H9 (cell line): Measurements from ENCODE around the gene EPHB2. TPM values are rescaled to one million over a fixed set of nuclear protein-coding genes. Genes with fewer than 3 reads are reported as not detected.

ENCODE experiments used
- DNase-seq: peaks from one replicate; pipeline ENCODE4 v3.0.0-alpha.2; 2017
- H2AFZ ChIP-seq: one replicate; pipeline ENCODE4 v1.6.1; 2013; ENCODE audit warnings: mild to moderate bottlenecking, low read length, control low read depth, moderate library complexity
- H2AK5ac ChIP-seq: 2 replicates; pipeline ENCODE4 v1.6.1; 2013; ENCODE audit warnings: low read length, control low read depth, mixed read lengths; ENCODE audit not compliant: insufficient read length
- H2BK120ac ChIP-seq: one replicate; pipeline ENCODE4 v1.6.1; 2013; ENCODE audit warnings: low read depth, mild to moderate bottlenecking, low read length, control low read depth, inconsistent platforms; ENCODE audit not compliant: poor library complexity, severe bottlenecking
- H2BK12ac ChIP-seq: 2 replicates; pipeline ENCODE4 v1.6.1; 2013; ENCODE audit warnings: low read length, control low read depth, mixed read lengths, low read depth; ENCODE audit not compliant: insufficient read length
- H2BK15ac ChIP-seq: 2 replicates; pipeline ENCODE4 v1.6.1; 2013; ENCODE audit warnings: low read depth, low read length, control low read depth
- H2BK20ac ChIP-seq: one replicate; pipeline ENCODE4 v1.6.1; 2013; ENCODE audit warnings: low read depth, mild to moderate bottlenecking, low read length, control low read depth, inconsistent platforms; ENCODE audit not compliant: poor library complexity, severe bottlenecking
- H2BK5ac ChIP-seq: 2 replicates; pipeline ENCODE4 v1.6.1; 2013; ENCODE audit warnings: low read length, control low read depth, mixed read lengths; ENCODE audit not compliant: insufficient read length
- H3K14ac ChIP-seq: 2 replicates; pipeline ENCODE4 v1.6.1; 2013; ENCODE audit warnings: low read length, control low read depth; ENCODE audit not compliant: insufficient read depth
- H3K18ac ChIP-seq: 2 replicates; pipeline ENCODE4 v1.6.1; 2013; ENCODE audit warnings: low read depth, mild to moderate bottlenecking, mixed read lengths, low read length, control low read depth; ENCODE audit not compliant: insufficient read length
- H3K23ac ChIP-seq: 2 replicates; pipeline ENCODE4 v1.6.1; 2013; ENCODE audit warnings: low read length, control low read depth, mixed read lengths, low read depth; ENCODE audit not compliant: insufficient read length
- H3K23me2 ChIP-seq: 2 replicates; pipeline ENCODE4 v1.6.1; 2013; ENCODE audit warnings: low read depth, mild to moderate bottlenecking, mixed read lengths, low read length, control low read depth; ENCODE audit not compliant: insufficient read length, poor library complexity, severe bottlenecking
- H3K27ac ChIP-seq: 2 replicates; pipeline ENCODE4 v1.5.1; 2013; ENCODE audit warnings: low read length, control low read depth, mixed read lengths, low read depth; ENCODE audit not compliant: insufficient read length
- H3K27me3 ChIP-seq: 2 replicates; pipeline ENCODE4 v1.6.1; 2013; ENCODE audit warnings: low read length, control low read depth, inconsistent platforms; ENCODE audit not compliant: insufficient read depth
- H3K4ac ChIP-seq: 2 replicates; pipeline ENCODE4 v1.6.1; 2013; ENCODE audit warnings: low read depth, mild to moderate bottlenecking, control low read depth, inconsistent platforms, low read length, moderate library complexity
- H3K4me1 ChIP-seq: 2 replicates; pipeline ENCODE4 v1.6.1; 2013; ENCODE audit warnings: low read length, control low read depth, inconsistent platforms; ENCODE audit not compliant: insufficient read depth
- H3K4me2 ChIP-seq: 2 replicates; pipeline ENCODE4 v1.6.1; 2013; ENCODE audit warnings: low read length, control low read depth, mixed read lengths; ENCODE audit not compliant: insufficient read length, insufficient read depth
- H3K56ac ChIP-seq: 2 replicates; pipeline ENCODE4 v1.6.1; 2013; ENCODE audit warnings: low read depth, mild to moderate bottlenecking, mixed read lengths, low read length, control low read depth; ENCODE audit not compliant: insufficient read length
- H3K79me1 ChIP-seq: 2 replicates; pipeline ENCODE4 v1.6.1; 2013; ENCODE audit warnings: low read depth, mild to moderate bottlenecking, moderate library complexity, low read length, control low read depth, inconsistent platforms; ENCODE audit not compliant: insufficient read depth, poor library complexity, severe bottlenecking
- H3K79me2 ChIP-seq: 2 replicates; pipeline ENCODE4 v1.6.1; 2013; ENCODE audit warnings: low read length, control low read depth, inconsistent platforms; ENCODE audit not compliant: insufficient read depth
- H3K9ac ChIP-seq: 2 replicates; pipeline ENCODE4 v1.6.1; 2013; ENCODE audit warnings: low read length, control low read depth, mixed read lengths; ENCODE audit not compliant: insufficient read length; ENCODE audit errors: extremely low read depth
- H3K9me3 ChIP-seq: one replicate; pipeline ENCODE4 v1.6.1; 2013; ENCODE audit warnings: low read depth, low read length, inconsistent platforms; ENCODE audit not compliant: control insufficient read depth
- H3T11ph ChIP-seq: one replicate; pipeline ENCODE4 v1.6.1; 2013; ENCODE audit warnings: mild to moderate bottlenecking, low read length, control low read depth, inconsistent platforms
- H4K20me1 ChIP-seq: one replicate; pipeline ENCODE4 v1.6.1; 2013; ENCODE audit not compliant: control insufficient read depth, insufficient read length, insufficient read depth
- H4K5ac ChIP-seq: 2 replicates; pipeline ENCODE4 v1.6.1; 2013; ENCODE audit warnings: low read depth, mild to moderate bottlenecking, mixed read lengths, low read length, control low read depth; ENCODE audit not compliant: insufficient read length
- H4K8ac ChIP-seq: replicated peaks from 2 replicates; pipeline ENCODE4 v1.6.1; 2013; ENCODE audit warnings: low read length, control low read depth, mixed read lengths, low read depth; ENCODE audit not compliant: insufficient read length
- H4K91ac ChIP-seq: 2 replicates; pipeline ENCODE4 v1.6.1; 2013; ENCODE audit warnings: low read depth, mild to moderate bottlenecking, moderate library complexity, mixed read lengths, low read length, control low read depth; ENCODE audit not compliant: insufficient read length
- H3K27ac Mint-ChIP-seq, 3 experiments: 2 replicates in 2 of 3; 3 replicates in 1 of 3; pipeline ENCODE4 v1.8.0; 2020 to 2021; ENCODE audit warnings: mixed read lengths in 3 of 3, mild to moderate bottlenecking in 1 of 3, moderate library complexity in 1 of 3
- H3K27me3 Mint-ChIP-seq: 2 replicates; pipeline ENCODE4 v1.8.0; 2021; ENCODE audit warnings: low read depth, mild to moderate bottlenecking, moderate library complexity, mixed read lengths
- H3K36me3 Mint-ChIP-seq, 3 experiments: 2 replicates in 2 of 3; 3 replicates in 1 of 3; pipeline ENCODE4 v1.8.0; 2020 to 2021; ENCODE audit warnings: low read depth in 3 of 3, mixed read lengths in 3 of 3; ENCODE audit not compliant: insufficient read depth in 1 of 3
- H3K4me1 Mint-ChIP-seq, 2 experiments: 2 replicates each; pipeline ENCODE4 v1.8.0; 2020; ENCODE audit warnings: mixed read lengths in 2 of 2
- H3K4me3 Mint-ChIP-seq, 2 experiments: 2 replicates in 1 of 2; 3 replicates in 1 of 2; pipeline ENCODE4 v1.8.0; 2020 to 2021; ENCODE audit warnings: mild to moderate bottlenecking in 2 of 2, mixed read lengths in 2 of 2, moderate library complexity in 1 of 2
- H3K9me3 Mint-ChIP-seq, 2 experiments: 2 replicates in 1 of 2; 3 replicates in 1 of 2; pipeline ENCODE4 v1.8.0; 2020; ENCODE audit warnings: mild to moderate bottlenecking in 2 of 2, mixed read lengths in 2 of 2, moderate library complexity in 1 of 2
- CTCF ChIP-seq: fragments of 200-600 bp; sonication (generic); conservative IDR thresholded peaks from 3 replicates; pipeline ENCODE4 v1.8.0; 2021; ENCODE audit warnings: antibody characterized with exemption, mild to moderate bottlenecking
- WGBS: extraction: QIAGEN DNeasy Blood & Tissue Kit; methylation state at CpG from one replicate; pipeline ENCODE4 v1.1.7; 2013; ENCODE audit warnings: missing lambda C conversion rate, low lambda C conversion rate, mixed read lengths; ENCODE audit not compliant: insufficient read length; ENCODE audit errors: extremely low coverage; 5-methylcytosine and 5-hydroxymethylcytosine counted together
- total RNA-seq: library from RNA; stranded (reverse); gene quantifications from 2 replicates; pipeline ENCODE4 v1.2.1, GENCODE V29; 2021

The EPHB2 gene
- total RNA-seq, 1 experiment from 2014 or later = 9.5 TPM

- no CpG with 5 or more reads among the region's 26 CpGs for WGBS
- Histone ChIP-seq H3K27ac (no peak overlapping the region), H3K23me2 (no peaks in the 10 kb centered on the region), H4K91ac (no peak overlapping the region), H3K4ac (no peak overlapping the region), H3K79me2 (no peaks in the 10 kb centered on the region), H2AFZ (no peak overlapping the region), H2AK5ac (no peak overlapping the region), H3K9ac (no peak overlapping the region), H2BK5ac (no peak overlapping the region), H4K8ac (no peak overlapping the region), H2BK15ac (no peak overlapping the region), H3K27me3 (no peaks in the 10 kb centered on the region), H3K56ac (no peak overlapping the region), H3K79me1 (no peaks in the 10 kb centered on the region), H3K4me2 (no peak overlapping the region), H2BK12ac (no peak overlapping the region), H3T11ph (no peak overlapping the region), H3K14ac (no peak overlapping the region), H2BK20ac (no peak overlapping the region), H4K20me1 (no peaks in the 10 kb centered on the region), H3K9me3 (no peaks in the 10 kb centered on the region), H3K23ac (no peak overlapping the region), H3K18ac (no peak overlapping the region), H2BK120ac (no peak overlapping the region), H3K4me1 (no peaks in the 10 kb centered on the region), H4K5ac (no peak overlapping the region)
- TF ChIP-seq CTCF = no peak
- no peaks in the 10 kb centered on the region for H3K9me3 Mint-ChIP-seq
- H3K4me3 Mint-ChIP-seq = no peak overlapping the region
- no peaks in the 10 kb centered on the region; a peak in 1 of 7 replicates for H3K36me3 Mint-ChIP-seq
- peak overlapping the region in 1 of 3 experiments; percentile 21; a peak in 2 of 7 replicates for H3K27ac Mint-ChIP-seq
- peaks cover 1% of the 10 kb centered on the region for H3K27me3 Mint-ChIP-seq
- DNase-seq = no peak
- peaks cover 8 to 9% of the 10 kb centered on the region in 2 experiments for H3K4me1 Mint-ChIP-seq
Observed at GRCh38 chr1:22722901-22723550, 12.4 kb downstream of the EPHB2 start.
